Hepatocyte (in vitro differentiated cells): Measurements from ENCODE around the gene NOS1. TPM values are rescaled to one million over a fixed set of nuclear protein-coding genes. Genes with fewer than 3 reads are reported as not detected.

Experiments used
- DNase-seq: peaks from one replicate; pipeline ENCODE4 v3.0.0-alpha.2; 2016; ENCODE audit warnings: low spot score
- H2AFZ ChIP-seq: fragments of 200-600 bp; sonication (generic); 2 replicates; pipeline ENCODE4 v1.6.0; 2016; ENCODE audit warnings: antibody characterized with exemption, mild to moderate bottlenecking
- H3K27ac ChIP-seq: fragments of 200-600 bp; sonication (generic); 2 replicates; pipeline ENCODE4 v1.5.1; 2016; ENCODE audit warnings: mild to moderate bottlenecking
- H3K27me3 ChIP-seq: fragments of 200-600 bp; sonication (generic); 2 replicates; pipeline ENCODE4 v1.6.1; 2016
- H3K36me3 ChIP-seq: fragments of 200-600 bp; sonication (generic); replicated peaks from 2 replicates; pipeline ENCODE4 v1.5.1; 2016; ENCODE audit warnings: low read depth; ENCODE audit not compliant: insufficient read depth
- H3K4me1 ChIP-seq: fragments of 200-600 bp; sonication (generic); 2 replicates; pipeline ENCODE4 v1.5.1; 2016; ENCODE audit warnings: mild to moderate bottlenecking, moderate library complexity; ENCODE audit not compliant: insufficient read depth
- H3K4me2 ChIP-seq: fragments of 200-600 bp; sonication (generic); 2 replicates; pipeline ENCODE4 v1.6.0; 2016
- H3K4me3 ChIP-seq: fragments of 200-600 bp; sonication (generic); 2 replicates; pipeline ENCODE4 v1.5.1; 2016; ENCODE audit warnings: mild to moderate bottlenecking
- H3K79me2 ChIP-seq: fragments of 200-600 bp; sonication (generic); 2 replicates; pipeline ENCODE4 v1.6.0; 2017; ENCODE audit warnings: mild to moderate bottlenecking
- H3K9me2 ChIP-seq: fragments of 200-600 bp; sonication (generic); replicated peaks from 2 replicates; pipeline ENCODE4 v1.6.0; 2017; ENCODE audit warnings: mild to moderate bottlenecking; ENCODE audit not compliant: insufficient read depth
- H3K9me3 ChIP-seq: fragments of 200-600 bp; sonication (generic); 2 replicates; pipeline ENCODE4 v1.5.1; 2016; ENCODE audit warnings: low read depth, mild to moderate bottlenecking
- H4K20me1 ChIP-seq: fragments of 200-600 bp; sonication (generic); 2 replicates; pipeline ENCODE4 v1.6.0; 2016; ENCODE audit warnings: mild to moderate bottlenecking; ENCODE audit not compliant: insufficient read depth, poor library complexity, severe bottlenecking
- EZH2 ChIP-seq: fragments of 200-600 bp; sonication (generic); IDR thresholded peaks from 2 replicates; pipeline ENCODE4 v1.6.1; 2016; ENCODE audit warnings: antibody characterized with exemption, mild to moderate bottlenecking, borderline replicate concordance
- EZH2phosphoT487 ChIP-seq: fragments of 200-600 bp; sonication (generic); IDR thresholded peaks from one replicate; pipeline ENCODE4 v1.6.1; 2018; ENCODE audit warnings: antibody characterized with exemption, mild to moderate bottlenecking, low read depth, moderate library complexity; ENCODE audit not compliant: unreplicated experiment, severe bottlenecking
- WGBS: methylation state at CpG from one replicate; pipeline ENCODE4 v1.1.6; 2016; ENCODE audit warnings: low lambda C conversion rate; ENCODE audit errors: missing lambda C conversion rate; 5-methylcytosine and 5-hydroxymethylcytosine counted together
- polyA plus RNA-seq: library from polyadenylated mRNA; unstranded; fragments of >200 nt; fragmentation: Nextera tagmentation; extraction: Ambion mirVana; gene quantifications from 2 replicates; pipeline ENCODE4 v1.2.1, GENCODE V29; 2016
- total RNA-seq: library from RNA; depleted of rRNA; stranded (reverse); fragments of >200 nt; gene quantifications from 2 replicates; pipeline ENCODE4 v1.2.3, GENCODE V29; 2014
- TF ChIP-seq, protein P1 (sequence below): fragments of 200-600 bp; sonication (generic); IDR thresholded peaks from 2 replicates; pipeline ENCODE4 v1.5.1; 2016; ENCODE audit warnings: antibody characterized with exemption, mild to moderate bottlenecking; ENCODE audit not compliant: poor library complexity

NOS1 gene
- total and polyA plus RNA-seq, 2 experiments from 2014 or later, result not detected

- DNase-seq, result no peak
- H3K9me3 ChIP-seq, result no peaks in the 10 kb centered on the region
- H3K9me2 ChIP-seq, result no peaks in the 10 kb centered on the region
- no peaks in the 10 kb centered on the region for H3K36me3 ChIP-seq
- H3K4me2 ChIP-seq, result no peak overlapping the region
- H3K4me1 ChIP-seq, result no peaks in the 10 kb centered on the region
- no peaks in the 10 kb centered on the region for H3K79me2 ChIP-seq
- H3K27ac ChIP-seq, result no peak overlapping the region
- no peak for TF ChIP-seq EZH2
- TF ChIP-seq, protein P1, sequence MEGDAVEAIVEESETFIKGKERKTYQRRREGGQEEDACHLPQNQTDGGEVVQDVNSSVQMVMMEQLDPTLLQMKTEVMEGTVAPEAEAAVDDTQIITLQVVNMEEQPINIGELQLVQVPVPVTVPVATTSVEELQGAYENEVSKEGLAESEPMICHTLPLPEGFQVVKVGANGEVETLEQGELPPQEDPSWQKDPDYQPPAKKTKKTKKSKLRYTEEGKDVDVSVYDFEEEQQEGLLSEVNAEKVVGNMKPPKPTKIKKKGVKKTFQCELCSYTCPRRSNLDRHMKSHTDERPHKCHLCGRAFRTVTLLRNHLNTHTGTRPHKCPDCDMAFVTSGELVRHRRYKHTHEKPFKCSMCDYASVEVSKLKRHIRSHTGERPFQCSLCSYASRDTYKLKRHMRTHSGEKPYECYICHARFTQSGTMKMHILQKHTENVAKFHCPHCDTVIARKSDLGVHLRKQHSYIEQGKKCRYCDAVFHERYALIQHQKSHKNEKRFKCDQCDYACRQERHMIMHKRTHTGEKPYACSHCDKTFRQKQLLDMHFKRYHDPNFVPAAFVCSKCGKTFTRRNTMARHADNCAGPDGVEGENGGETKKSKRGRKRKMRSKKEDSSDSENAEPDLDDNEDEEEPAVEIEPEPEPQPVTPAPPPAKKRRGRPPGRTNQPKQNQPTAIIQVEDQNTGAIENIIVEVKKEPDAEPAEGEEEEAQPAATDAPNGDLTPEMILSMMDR, result no peak
- no peak for TF ChIP-seq EZH2phosphoT487
- WGBS, result 83% methylated on average over 3 of the region's 3 CpGs
- no peak overlapping the region for H3K4me3 ChIP-seq
- H4K20me1 ChIP-seq, result no peaks in the 10 kb centered on the region
- no peak overlapping the region for H2AFZ ChIP-seq
- H3K27me3 ChIP-seq, result no peaks in the 10 kb centered on the region
Observed at GRCh38 chr12:117168976-117169375, 192.4 kb downstream of the NOS1 start.

DNA sequence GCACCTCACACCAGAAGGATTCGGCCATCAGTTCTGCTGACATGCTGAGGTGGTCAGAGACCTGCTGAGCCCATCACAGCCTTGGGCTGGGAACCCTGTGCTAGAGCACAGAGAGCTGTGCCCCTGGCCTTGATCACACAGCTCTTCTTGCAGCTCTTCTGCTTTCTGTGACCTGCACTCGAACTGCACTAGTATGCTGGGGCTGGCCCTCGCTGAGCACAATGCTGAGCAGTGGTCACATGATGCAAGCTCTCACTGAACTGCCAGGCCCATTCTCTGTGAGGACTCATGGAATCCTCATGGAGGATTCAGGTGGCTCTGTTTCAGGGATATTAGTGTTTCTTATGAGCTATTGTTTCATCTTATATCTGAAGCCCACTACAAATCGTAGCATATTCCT is 193.7 kb downstream of the NOS1 start:
- Histone ChIP-seq H3K27me3 (no peaks in the 10 kb centered on the region), H3K4me1 (no peaks in the 10 kb centered on the region), H3K36me3 (no peaks in the 10 kb centered on the region), H3K79me2 (no peaks in the 10 kb centered on the region), H2AFZ (no peak overlapping the region), H3K9me2 (no peaks in the 10 kb centered on the region), H3K4me2 (no peak overlapping the region), H3K9me3 (no peaks in the 10 kb centered on the region), H3K4me3 (no peak overlapping the region), H4K20me1 (no peaks in the 10 kb centered on the region), H3K27ac (no peak overlapping the region)
- 93% methylated on average over 4 of the region's 4 CpGs for WGBS
- DNase-seq, result no peak
- no peak for TF ChIP-seq EZH2
- no peak for TF ChIP-seq EZH2phosphoT487
- TF ChIP-seq, protein P1, result no peak

DNA sequence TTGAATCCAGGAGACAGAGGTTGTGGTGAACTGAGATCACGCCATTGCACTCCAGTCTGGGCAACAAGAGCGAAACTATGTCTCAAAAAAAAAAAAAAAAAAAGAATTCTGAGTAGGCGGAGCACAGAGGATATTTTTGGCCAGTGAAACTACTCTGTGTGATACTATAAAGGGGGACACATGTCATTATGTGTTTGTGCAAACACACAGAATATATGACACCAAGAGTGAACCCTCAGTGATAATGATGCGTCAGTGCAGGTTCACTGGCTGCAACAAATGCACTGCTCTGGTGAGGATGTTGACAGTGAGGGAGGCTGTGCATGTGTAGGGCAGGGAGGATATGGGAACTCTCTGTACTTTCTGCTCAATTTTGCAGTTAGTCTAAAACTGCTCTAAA is 195.3 kb downstream of the NOS1 start:
- H4K20me1 ChIP-seq, result no peaks in the 10 kb centered on the region
- no peak for DNase-seq
- no peak overlapping the region for H2AFZ ChIP-seq
- H3K79me2 ChIP-seq, result no peaks in the 10 kb centered on the region
- H3K9me2 ChIP-seq, result no peaks in the 10 kb centered on the region
- no peak overlapping the region for H3K27ac ChIP-seq
- H3K4me3 ChIP-seq, result no peak overlapping the region
- H3K4me1 ChIP-seq, result no peaks in the 10 kb centered on the region
- TF ChIP-seq EZH2 (no peak), EZH2phosphoT487 (no peak)
- TF ChIP-seq, protein P1, result no peak
- 96% methylated on average over 4 of the region's 4 CpGs for WGBS
- no peaks in the 10 kb centered on the region for H3K27me3 ChIP-seq
- H3K4me2 ChIP-seq, result no peak overlapping the region
- no peaks in the 10 kb centered on the region for H3K36me3 ChIP-seq
- no peaks in the 10 kb centered on the region for H3K9me3 ChIP-seq

DNA sequence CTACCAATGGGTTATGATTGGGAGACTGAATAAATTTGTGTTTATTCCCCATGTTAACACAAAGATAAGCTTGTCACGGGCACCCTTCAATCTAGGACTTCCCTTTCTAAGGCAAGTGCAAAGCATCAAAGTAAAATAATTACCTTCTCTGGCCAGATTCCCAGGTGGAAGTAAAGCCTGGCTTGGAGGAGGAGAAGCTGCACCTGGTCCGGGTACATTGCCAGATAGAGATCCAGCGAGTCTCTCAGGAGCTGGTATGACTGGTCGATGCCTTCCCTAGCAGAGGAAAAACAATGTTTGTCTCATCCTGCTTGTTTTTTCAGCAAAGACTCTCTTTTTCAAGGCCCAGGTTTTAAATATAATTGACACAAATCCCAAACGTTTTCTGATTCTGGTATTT is 196.1 kb downstream of the NOS1 start:
- 92% methylated on average over 5 of the region's 5 CpGs for WGBS
- H2AFZ ChIP-seq, result no peak overlapping the region
- H3K9me2 ChIP-seq, result no peaks in the 10 kb centered on the region
- no peak for TF ChIP-seq EZH2phosphoT487
- TF ChIP-seq EZH2, result no peak
- TF ChIP-seq, protein P1, result no peak
- no peaks in the 10 kb centered on the region for H3K79me2 ChIP-seq
- no peaks in the 10 kb centered on the region for H3K27me3 ChIP-seq
- no peak for DNase-seq
- H4K20me1 ChIP-seq, result no peaks in the 10 kb centered on the region
- no peaks in the 10 kb centered on the region for H3K36me3 ChIP-seq
- no peaks in the 10 kb centered on the region for H3K9me3 ChIP-seq
- H3K4me1 ChIP-seq, result no peaks in the 10 kb centered on the region
- no peak overlapping the region for H3K4me3 ChIP-seq
- H3K4me2 ChIP-seq, result no peak overlapping the region
- no peak overlapping the region for H3K27ac ChIP-seq
